ENCODE data around the gene TCTN2.

- no peak for TF ChIP-seq CTCF (IDR thresholded peaks at IDR 0.05; ENCODE audit: low read length)
- TF ChIP-seq EZH2phosphoT487 (IDR thresholded peaks at IDR 0.05; ENCODE audit: low read length): no peak
Measured at GRCh38 chr12:123657211-123657610, 13.7 kb upstream of the TCTN2 start.
